GM19397 (cell line): ENCODE results near the gene ADAMTS14.
"Not testable (repeated sequence)": the region's sequence is repeated elsewhere in the genome, so short reads cannot be mapped to it uniquely, and the experiment has no call there.

Source experiments
- ATAC-seq: cut with Tn5 transposase; IDR thresholded peaks from one replicate; pipeline ENCODE4 v1.9.1; 2021; ENCODE audit warnings: mild to moderate bottlenecking, moderate library complexity; ENCODE audit not compliant: unreplicated experiment

The ADAMTS14 gene

GRCh38 chr10:70769121-70769520 lies 96.8 kb downstream of the ADAMTS14 start:
- ATAC-seq, result no peak

GRCh38 chr10:70770001-70770400 lies 97.7 kb downstream of the ADAMTS14 start:
- no peak for ATAC-seq

- ATAC-seq, result not testable (repeated sequence)
Measured at GRCh38 chr10:70770516-70770915, 98.2 kb downstream of the ADAMTS14 start.

GRCh38 chr10:70771311-70772194 lies 99.2 kb downstream of the ADAMTS14 start:
- ATAC-seq, result no peak

- no peak for ATAC-seq
Measured at GRCh38 chr10:70772627-70773026, 100.3 kb downstream of the ADAMTS14 start.

- no peak for ATAC-seq
Measured at GRCh38 chr10:70773461-70773860, 101.2 kb downstream of the ADAMTS14 start.

- ATAC-seq, result no peak
Measured at GRCh38 chr10:70773965-70774809, 101.9 kb downstream of the ADAMTS14 start.

- no peak for ATAC-seq
Measured at GRCh38 chr10:70774810-70775678, 102.7 kb downstream of the ADAMTS14 start.

GRCh38 chr10:70775679-70776454 lies 103.6 kb downstream of the ADAMTS14 start:
- ATAC-seq, result no peak

- no peak for ATAC-seq
Measured at GRCh38 chr10:70776455-70777005, 104.2 kb downstream of the ADAMTS14 start.

GRCh38 chr10:70777063-70777875 lies 105.0 kb downstream of the ADAMTS14 start:
- no peak for ATAC-seq

- no peak for ATAC-seq
Measured at GRCh38 chr10:70778267-70778924, 106.1 kb downstream of the ADAMTS14 start.

- no peak for ATAC-seq
Measured at GRCh38 chr10:70779088-70779487, 106.8 kb downstream of the ADAMTS14 start.

- ATAC-seq, result no peak
Measured at GRCh38 chr10:70779511-70780369, 107.4 kb downstream of the ADAMTS14 start.

GRCh38 chr10:70780370-70780760 lies 108.1 kb downstream of the ADAMTS14 start:
- ATAC-seq, result no peak

GRCh38 chr10:70780772-70781171 lies 108.5 kb downstream of the ADAMTS14 start:
- no peak for ATAC-seq

- no peak for ATAC-seq
Measured at GRCh38 chr10:70781461-70782051, 109.2 kb downstream of the ADAMTS14 start.
